ENCODE results near the gene LGALS9. TPM values are rescaled to one million over a fixed set of nuclear protein-coding genes. Genes with fewer than 3 reads are reported as not detected.

LGALS9 gene
- total RNA-seq = 1.9 TPM

- no peak for DNase-seq
Measured at GRCh38 chr17:27630607-27631410, at the start of gene LGALS9. Gene LGALS9 (plus strand): TSS chr17:27631188. CDS start chr17:27631266, 78 bp downstream.

- DNase-seq = no peak
Measured at GRCh38 chr17:27582696-27583095, 48.3 kb upstream of the LGALS9 start.

GRCh38 chr17:27585153-27585681, 45.8 kb upstream of the LGALS9 start:
- no peak for DNase-seq

- DNase-seq = no peak
Measured at GRCh38 chr17:27585792-27586191, 45.2 kb upstream of the LGALS9 start.

GRCh38 chr17:27586203-27586721, 44.7 kb upstream of the LGALS9 start:
- DNase-seq = no peak

- no peak for DNase-seq
Measured at GRCh38 chr17:27588354-27588753, 42.6 kb upstream of the LGALS9 start.

- no peak for DNase-seq
Measured at GRCh38 chr17:27590864-27591263, 40.1 kb upstream of the LGALS9 start.

- DNase-seq = no peak
Measured at GRCh38 chr17:27591986-27592385, 39.0 kb upstream of the LGALS9 start.

- no peak for DNase-seq
Measured at GRCh38 chr17:27593232-27593856, 37.6 kb upstream of the LGALS9 start.

GRCh38 chr17:27593857-27594255, 37.1 kb upstream of the LGALS9 start:
- DNase-seq = no peak

GRCh38 chr17:27595208-27595607, 35.8 kb upstream of the LGALS9 start:
- DNase-seq = no peak

- no peak for DNase-seq
Measured at GRCh38 chr17:27596096-27596495, 34.9 kb upstream of the LGALS9 start.

- no peak for DNase-seq
Measured at GRCh38 chr17:27596566-27597187, 34.3 kb upstream of the LGALS9 start.

- no peak for DNase-seq
Measured at GRCh38 chr17:27597188-27597580, 33.8 kb upstream of the LGALS9 start.

- no peak for DNase-seq
Measured at GRCh38 chr17:27597783-27598320, 33.1 kb upstream of the LGALS9 start.

- no peak for DNase-seq
Measured at GRCh38 chr17:27598337-27599050, 32.5 kb upstream of the LGALS9 start.

GRCh38 chr17:27600471-27600870, 30.5 kb upstream of the LGALS9 start:
- no peak for DNase-seq

GRCh38 chr17:27601069-27601974, 29.7 kb upstream of the LGALS9 start:
- DNase-seq = peak; percentile 41

- DNase-seq = no peak
Measured at GRCh38 chr17:27601975-27602302, 29.0 kb upstream of the LGALS9 start.

GRCh38 chr17:27602721-27603420, 28.1 kb upstream of the LGALS9 start:
- DNase-seq = peak; percentile 47

- no peak for DNase-seq
Measured at GRCh38 chr17:27603421-27603770, 27.6 kb upstream of the LGALS9 start.

Measured in occipital lobe (tissue), 2 donors.